Fibroblast of peridontal ligament (primary cell): Measurements from ENCODE around the gene ARL14EPL.
"Not testable (repeated sequence)": the region's sequence is repeated elsewhere in the genome, so short reads cannot be mapped to it uniquely, and the experiment has no call there.

ENCODE experiments used
- DNase-seq: peaks from one replicate; pipeline ENCODE4 v3.0.0-alpha.2; 2010; ENCODE audit errors: extremely low read depth

The ARL14EPL gene

GRCh38 chr5:116046823-116047222 lies 14.6 kb downstream of the ARL14EPL start:
- no peak for DNase-seq

GRCh38 chr5:116058346-116058936 lies 26.2 kb downstream of the ARL14EPL start:
- DNase-seq, result no peak

GRCh38 chr5:116062352-116062751 lies 30.1 kb downstream of the ARL14EPL start:
- no peak for DNase-seq

DNA sequence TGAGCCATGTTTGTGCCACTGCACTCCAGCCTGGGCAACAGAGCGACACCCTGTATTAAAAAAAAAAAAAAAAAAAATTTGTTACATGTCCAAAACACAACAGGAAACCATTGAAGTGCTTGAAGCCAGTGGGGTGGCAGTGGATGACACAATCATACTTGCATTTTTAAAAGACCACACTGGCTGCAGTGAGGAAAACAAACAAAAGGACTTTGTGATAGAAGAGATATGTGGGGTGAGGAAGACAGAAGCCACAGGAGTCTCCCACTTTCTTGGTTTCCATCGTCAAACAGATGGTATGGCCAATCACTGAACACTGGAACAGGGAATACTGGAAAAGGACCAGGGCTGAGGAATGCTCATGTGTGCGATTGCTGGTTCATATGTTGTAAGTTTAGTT lies 31.7 kb downstream of the ARL14EPL start:
- DNase-seq, result no peak

GRCh38 chr5:116068028-116068632 lies 35.9 kb downstream of the ARL14EPL start:
- peak; percentile 87 for DNase-seq

DNA sequence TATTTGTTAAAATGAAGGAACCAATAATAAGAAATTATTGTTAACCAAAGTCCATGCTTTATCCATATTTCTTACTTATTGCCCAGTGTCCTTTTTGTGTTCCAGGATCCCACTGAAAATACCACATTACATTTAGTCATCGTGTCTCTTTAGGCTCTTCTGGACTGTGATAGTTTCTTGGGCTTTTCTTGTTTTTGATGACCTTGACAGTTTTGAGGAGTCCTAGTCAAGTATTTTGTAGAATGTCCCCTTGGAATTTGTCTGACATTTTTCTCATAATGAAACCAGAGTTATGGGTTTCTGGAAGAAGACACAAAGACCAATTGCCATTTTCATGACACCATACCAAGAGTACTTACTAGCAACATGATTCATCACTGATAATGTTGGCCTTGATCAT lies 38.9 kb downstream of the ARL14EPL start:
- no peak for DNase-seq

DNA sequence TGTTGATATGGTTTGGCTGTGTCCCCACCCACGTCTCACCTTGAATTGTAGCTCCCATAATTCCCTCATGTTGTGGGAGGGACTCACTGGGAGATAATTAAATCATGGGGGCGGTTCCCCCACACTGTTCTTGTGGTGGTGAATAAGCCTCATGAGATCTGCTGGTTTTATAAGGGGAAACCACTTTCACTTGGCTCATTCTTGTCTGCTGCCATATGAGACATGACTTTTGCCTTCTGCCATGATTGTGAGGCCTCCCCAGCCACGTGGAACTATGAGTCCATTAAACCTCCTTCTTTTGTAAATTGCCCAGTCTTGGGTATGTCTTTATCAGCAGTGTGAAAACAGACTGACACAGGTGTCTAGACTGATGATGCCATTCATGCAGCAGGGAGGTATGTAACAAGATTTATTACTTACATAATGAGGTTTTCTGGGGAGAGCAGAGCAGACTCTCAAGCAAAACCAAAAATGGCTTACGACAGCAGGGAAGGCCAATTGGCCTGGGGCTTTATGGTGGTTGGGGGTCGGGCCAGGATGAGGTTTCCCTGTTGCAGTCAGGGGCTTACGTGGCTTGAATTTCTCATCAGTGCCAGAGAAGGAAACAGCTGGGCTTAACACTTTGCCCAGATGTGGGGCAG lies 43.0 kb downstream of the ARL14EPL start:
- DNase-seq, result no peak

DNA sequence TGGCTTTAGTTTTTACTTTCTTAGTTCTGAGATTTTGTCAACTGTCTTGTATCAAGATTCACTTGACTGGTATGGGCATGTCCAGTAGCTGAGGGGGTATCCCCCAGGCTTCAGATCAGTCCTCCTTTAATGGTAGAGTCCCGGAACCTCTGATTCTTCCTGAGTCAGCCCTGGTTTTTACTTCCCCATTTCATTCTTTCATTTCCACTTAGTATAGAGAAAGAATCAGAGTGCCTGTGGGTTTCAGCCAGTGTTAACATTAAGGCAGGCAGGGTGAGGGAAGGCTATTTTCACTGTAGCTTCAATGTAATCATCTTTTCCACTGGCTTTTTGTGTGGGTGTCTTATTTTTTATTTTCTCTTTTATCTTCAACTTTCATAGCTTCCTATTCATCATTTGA lies 44.2 kb downstream of the ARL14EPL start:
- no peak for DNase-seq

DNA sequence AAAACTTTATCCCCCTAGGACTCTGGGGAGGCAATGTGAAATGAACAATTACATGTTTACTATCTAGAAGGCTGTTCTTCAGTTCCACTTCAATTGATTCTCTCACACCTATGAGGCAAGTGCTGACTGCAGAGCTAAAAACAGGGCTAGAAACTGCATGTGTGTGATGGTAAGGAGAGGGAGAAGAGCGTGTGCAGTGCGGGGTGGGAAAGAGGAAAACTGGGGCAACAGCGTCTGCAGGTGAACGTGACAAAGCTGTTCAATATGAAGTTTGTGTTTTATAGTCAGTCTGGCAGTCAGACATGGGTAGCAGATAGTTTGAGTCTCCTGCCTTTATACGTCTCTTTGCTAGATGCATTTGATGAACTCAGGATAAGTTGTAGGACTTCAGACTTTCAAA lies 45.9 kb downstream of the ARL14EPL start:
- DNase-seq, result no peak

GRCh38 chr5:116084287-116084691 lies 52.0 kb downstream of the ARL14EPL start:
- peak; percentile 25 for DNase-seq

DNA sequence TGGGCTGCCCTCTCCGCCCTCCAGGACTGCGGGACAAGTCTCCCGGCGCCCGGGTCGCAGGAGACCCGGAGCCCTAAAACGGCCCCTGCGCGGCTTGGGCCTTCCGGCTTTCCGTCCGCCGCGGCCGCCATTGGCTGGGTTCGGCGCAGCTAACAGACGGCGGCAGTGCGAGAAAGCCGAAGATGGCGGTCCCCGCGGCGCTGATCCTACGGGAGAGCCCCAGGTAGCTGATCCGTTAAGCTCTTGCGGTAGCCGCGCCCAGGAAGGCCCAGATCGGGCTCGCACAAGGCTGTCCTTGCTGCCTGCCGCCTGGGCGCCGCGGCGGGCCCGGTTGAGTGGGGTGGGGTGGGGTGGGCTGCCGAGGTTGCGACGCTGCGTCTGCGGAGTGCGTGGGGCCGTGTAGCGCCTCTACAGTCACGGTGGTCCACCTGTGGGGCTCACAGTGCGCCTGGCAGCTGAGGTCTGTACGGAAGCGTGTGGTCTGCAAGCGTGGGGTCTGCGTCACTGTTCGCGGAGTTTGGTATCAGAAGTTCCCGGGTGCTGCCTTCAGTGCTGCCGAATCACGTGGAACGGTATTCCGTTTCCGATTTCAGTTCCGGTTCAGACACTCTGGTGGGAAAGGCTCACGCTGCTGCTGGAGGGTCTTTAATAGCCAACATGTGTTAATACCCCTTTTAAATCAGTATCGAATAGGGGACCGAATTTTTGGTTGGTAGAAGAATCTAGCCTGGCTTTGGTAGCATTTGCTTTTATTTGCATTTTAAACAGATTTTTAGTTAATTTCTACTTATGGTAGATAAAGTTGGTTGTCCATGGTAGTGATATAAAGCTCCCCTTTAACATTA lies 52.8 kb downstream of the ARL14EPL start, which contains the start of gene COMMD10:
Gene COMMD10, plus strand, starts transcription at position 155 of the 845 bp plus-strand sequence.
- peak; percentile 89 for DNase-seq

GRCh38 chr5:116086309-116086708 lies 54.0 kb downstream of the ARL14EPL start:
- DNase-seq, result not testable (repeated sequence)

DNA sequence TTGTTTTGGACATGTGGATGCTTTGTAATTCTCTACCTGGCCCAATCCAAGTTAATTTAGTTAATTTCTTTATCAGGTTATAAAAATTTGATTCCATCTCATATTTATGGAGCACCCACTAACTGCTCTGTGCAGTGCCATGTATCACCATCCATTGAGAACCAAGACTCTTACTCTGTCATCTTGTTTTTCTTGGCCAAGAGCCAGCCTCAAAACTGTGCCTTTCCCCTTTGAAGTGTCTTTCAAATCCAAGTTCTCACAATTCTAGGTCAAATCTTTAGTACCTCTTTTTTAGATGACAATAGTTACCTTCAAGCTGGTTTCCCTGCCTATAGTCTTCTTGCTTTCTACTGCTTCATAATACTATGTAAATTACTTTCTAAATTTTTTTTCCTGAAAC lies 55.8 kb downstream of the ARL14EPL start:
- no peak for DNase-seq

GRCh38 chr5:116090302-116090701 lies 58.0 kb downstream of the ARL14EPL start:
- no peak for DNase-seq

- no peak for DNase-seq
Measured at GRCh38 chr5:116091416-116091815, 59.1 kb downstream of the ARL14EPL start.

DNA sequence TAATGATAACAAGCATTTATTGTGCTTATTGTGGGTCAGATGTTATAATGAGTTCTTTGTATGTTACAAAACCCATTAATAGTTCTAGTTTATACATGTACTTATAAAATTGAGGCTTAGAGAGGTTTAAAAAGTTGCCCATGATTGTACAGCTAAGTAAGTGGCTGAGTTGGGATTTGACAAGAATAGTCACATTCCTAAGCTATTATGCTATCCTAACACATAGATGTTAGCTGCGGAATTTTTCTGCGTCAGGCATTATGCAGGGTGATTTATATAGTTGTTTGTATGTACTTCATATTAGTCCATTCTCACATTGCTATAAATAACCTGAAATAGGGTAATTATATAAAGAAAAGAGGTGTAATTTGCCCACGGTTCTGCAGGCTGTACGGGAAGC lies 65.0 kb downstream of the ARL14EPL start:
- no peak for DNase-seq

DNA sequence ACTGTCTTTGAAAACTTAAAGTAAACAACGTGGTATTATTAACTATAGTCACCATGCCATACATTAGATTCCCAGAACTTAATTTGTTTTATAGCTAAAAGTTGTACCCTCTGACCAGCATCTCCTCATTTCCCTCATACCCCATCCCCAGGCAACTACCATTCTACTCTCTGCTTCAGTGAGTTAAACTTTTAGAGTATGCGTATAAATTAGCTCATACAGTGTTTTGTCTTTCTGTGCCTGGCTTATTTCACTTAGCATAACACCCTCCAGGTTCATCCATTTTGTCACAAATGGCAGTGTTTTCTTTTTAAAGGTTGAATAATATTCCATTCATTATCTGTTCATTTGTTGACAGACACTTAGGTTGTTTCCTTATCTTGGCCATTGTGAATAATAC lies 66.7 kb downstream of the ARL14EPL start:
- DNase-seq, result no peak

DNA sequence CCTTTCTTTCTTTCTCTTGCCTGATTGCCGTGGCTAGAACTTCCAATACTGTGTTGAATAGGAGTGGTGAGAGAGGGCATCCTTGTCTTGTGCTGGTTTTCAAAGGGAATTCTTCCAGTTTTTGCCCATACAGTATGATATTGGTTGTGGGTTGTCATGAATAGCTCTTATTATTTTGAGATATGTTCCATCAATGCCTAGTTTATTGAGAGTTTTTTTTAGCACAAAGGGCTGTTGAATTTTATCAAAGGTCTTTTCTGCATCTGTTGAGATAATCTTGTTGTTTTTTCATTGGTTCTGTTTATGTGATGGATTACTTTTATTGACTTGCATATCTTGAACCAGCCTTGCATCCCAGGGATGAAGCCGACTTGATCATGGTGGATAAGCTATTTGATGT lies 72.7 kb downstream of the ARL14EPL start:
- DNase-seq, result not testable (repeated sequence)
